ENCODE data around the gene CBX5. TPM values are rescaled to one million over a fixed set of nuclear protein-coding genes. Genes with fewer than 3 reads are reported as not detected.
"Not testable (repeated sequence)": the region's sequence is repeated elsewhere in the genome, so short reads cannot be mapped to it uniquely, and the experiment has no call there.

CBX5 gene
- total RNA-seq, 2 donors from 2014 or later, result 27.0 to 34.3 TPM

- Histone ChIP-seq H3K27me3 (no peaks in the 10 kb centered on the region), H3K4me3 (no peak overlapping the region), H3K36me3 (replicated peaks in 1 of 2; ENCODE audit: insufficient read depth in 1 of 2, low read depth in 2 of 2) (no peaks in the 10 kb centered on the region), H3K4me1 (peaks cover 5% of the 10 kb centered on the region), H3K9me3 (no peaks in the 10 kb centered on the region), H3K27ac (no peak overlapping the region)
- WGBS, 2 donors, result 51 to 52% methylated on average over 5 of the region's 5 CpGs
- ATAC-seq (no peak), DNase-seq (no peak)
- intact Hi-C loops (cut with DNase I), result no loop called here
- no peak for TF ChIP-seq POLR2A (IDR thresholded peaks at IDR 0.05)
- TF ChIP-seq CTCF (IDR thresholded peaks at IDR 0.05), result no peak
These were observed 83.5 kb downstream of the CBX5 start for GRCh38 chr12:54196396-54196795.

- intact Hi-C loops (cut with DNase I), result no loop called here
- H3K9me3 ChIP-seq, result no peaks in the 10 kb centered on the region
- H3K36me3 ChIP-seq (replicated peaks in 1 of 2; ENCODE audit: insufficient read depth in 1 of 2, low read depth in 2 of 2), result no peaks in the 10 kb centered on the region
- WGBS, 2 donors, result 14 to 16% methylated on average over 14 to 16 of the region's 17 CpGs
- peak in 1 of 4 donors; percentile 20 for DNase-seq
- peaks cover 8% of the 10 kb centered on the region for H3K4me1 ChIP-seq
- H3K27me3 ChIP-seq, result no peaks in the 10 kb centered on the region
- H3K4me3 ChIP-seq, result no peak overlapping the region
- TF ChIP-seq POLR2A (IDR thresholded peaks at IDR 0.05) (no peak), CTCF (IDR thresholded peaks at IDR 0.05) (no peak)
- no peak for ATAC-seq
- no peak overlapping the region for H3K27ac ChIP-seq
These were observed 84.1 kb downstream of the CBX5 start for GRCh38 chr12:54195737-54196347.

GRCh38 chr12:54195080-54195736, 84.7 kb downstream of the CBX5 start:
- intact Hi-C loops (cut with DNase I), result no loop called here
- Histone ChIP-seq H3K27ac (no peak overlapping the region), H3K36me3 (replicated peaks in 1 of 2; ENCODE audit: insufficient read depth in 1 of 2, low read depth in 2 of 2) (no peaks in the 10 kb centered on the region), H3K4me1 (peaks cover 8% of the 10 kb centered on the region), H3K4me3 (no peak overlapping the region), H3K27me3 (no peaks in the 10 kb centered on the region), H3K9me3 (no peaks in the 10 kb centered on the region)
- DNase-seq (no peak), ATAC-seq (no peak)
- TF ChIP-seq POLR2A (IDR thresholded peaks at IDR 0.05) (no peak), CTCF (IDR thresholded peaks at IDR 0.05) (no peak)
- WGBS, 2 donors, result 20 to 21% methylated on average over 4 of the region's 4 CpGs

- not testable (repeated sequence) for H3K27me3 ChIP-seq; H3K27ac ChIP-seq; H3K4me3 ChIP-seq; H3K4me1 ChIP-seq; ATAC-seq; H3K36me3 ChIP-seq (replicated peaks in 1 of 2; ENCODE audit: insufficient read depth in 1 of 2, low read depth in 2 of 2); DNase-seq; H3K9me3 ChIP-seq
- intact Hi-C loops (cut with DNase I), result loop anchor here (5.0 kb wide), 1 partner anchor 162 kb away; the partner anchor contains the start of gene HOXC5
- WGBS, 2 donors, result 30 to 39% methylated on average over 2 of the region's 2 CpGs
These were observed 85.3 kb downstream of the CBX5 start for GRCh38 chr12:54194611-54195010.

GRCh38 chr12:54193434-54193833, 86.5 kb downstream of the CBX5 start:
- no peak overlapping the region for H3K4me3 ChIP-seq
- 47 to 56% methylated on average over 5 to 7 of the region's 7 CpGs for WGBS, 2 donors

More at GRCh38 chr12:54193434-54193833, 86.5 kb downstream of the CBX5 start:
- DNase-seq (no peak), ATAC-seq (no peak)
- H3K27ac ChIP-seq, result no peak overlapping the region
- TF ChIP-seq CTCF (IDR thresholded peaks at IDR 0.05) (no peak), POLR2A (IDR thresholded peaks at IDR 0.05) (no peak)
- no peaks in the 10 kb centered on the region for H3K27me3 ChIP-seq
- H3K4me1 ChIP-seq, result peaks cover 8% of the 10 kb centered on the region
- no peaks in the 10 kb centered on the region for H3K9me3 ChIP-seq
- intact Hi-C loops (cut with DNase I), result loop anchor here (5.0 kb wide), 1 partner anchor 161 kb away; the partner anchor contains the start of gene HOXC5
- no peaks in the 10 kb centered on the region for H3K36me3 ChIP-seq (replicated peaks in 1 of 2; ENCODE audit: insufficient read depth in 1 of 2, low read depth in 2 of 2)

Measured in body of pancreas (tissue), 4 donors.